ENCODE measurements around the gene YPEL3. TPM values are rescaled to one million over a fixed set of nuclear protein-coding genes. Genes with fewer than 3 reads are reported as not detected.

YPEL3 gene
- total RNA-seq, 1 experiment from 2014 or later: 52.7 TPM

GRCh38 chr16:30122604-30123160 lies 26.7 kb upstream of the YPEL3 start:
- ChIA-PET POLR2A (no interaction called here), CTCF (interaction anchor here (1.2 to 2.9 kb wide), 3 partner anchors 10 to 31 kb away, joined by 3 to 27 read pairs (median 8); partner anchors contain the start of gene TBX6)
- ATAC-seq (peak; percentile 58), DNase-seq (ENCODE audit: low spot score) (peak; percentile 57)
- no peak for TF ChIP-seq CBFB (CRISPR knock-in tag; IDR thresholded peaks at IDR 0.05; ENCODE audit: low read depth)
- no peak for TF ChIP-seq NR1H2 (CRISPR knock-in tag; IDR thresholded peaks at IDR 0.05)
- TF ChIP-seq FOXJ3 (CRISPR knock-in tag; IDR thresholded peaks at IDR 0.05; ENCODE audit: borderline replicate concordance): no peak
- no peak for TF ChIP-seq NR3C1 (CRISPR knock-in tag; conservative IDR thresholded peaks at IDR 0.05; ENCODE audit: low read depth)
- TF ChIP-seq ATF3 (CRISPR knock-in tag; conservative IDR thresholded peaks at IDR 0.05): no peak
- Mint-ChIP-seq H3K4me1 (peaks cover 5% of the 10 kb centered on the region), H3K9me3 (no peaks in the 10 kb centered on the region), H3K27ac (no peak overlapping the region), H3K36me3 (0 out of 2 replicates have a peak, but pooled peaks cover 3% of the 10 kb centered on the region), H3K4me3 (peak overlapping the region; percentile 81), H3K27me3 (ENCODE audit: low read depth) (peaks cover 24% of the 10 kb centered on the region)

GRCh38 chr16:30121741-30122571 lies 25.9 kb upstream of the YPEL3 start:
- TF ChIP-seq ZNF396 (CRISPR knock-in tag; IDR thresholded peaks at IDR 0.05; ENCODE audit: borderline replicate concordance): no peak
- no peak for TF ChIP-seq USF1 (CRISPR knock-in tag; IDR thresholded peaks at IDR 0.05)
- no peak for TF ChIP-seq FOXJ3 (CRISPR knock-in tag; IDR thresholded peaks at IDR 0.05; ENCODE audit: borderline replicate concordance)
- no peak for TF ChIP-seq NR2C2 (CRISPR knock-in tag; IDR thresholded peaks at IDR 0.05)
- TF ChIP-seq PRDM15 (CRISPR knock-in tag; IDR thresholded peaks at IDR 0.05): no peak
- no peak for TF ChIP-seq ARID4B (CRISPR knock-in tag; IDR thresholded peaks at IDR 0.05; ENCODE audit: borderline replicate concordance)
- no peak for TF ChIP-seq GABPB1 (CRISPR knock-in tag; IDR thresholded peaks at IDR 0.05)
- no peak for TF ChIP-seq RORB (CRISPR knock-in tag; IDR thresholded peaks at IDR 0.05)
- no peak for TF ChIP-seq NFATC4 (CRISPR knock-in tag; IDR thresholded peaks at IDR 0.05)
- no peak for TF ChIP-seq OVOL2 (CRISPR knock-in tag; IDR thresholded peaks at IDR 0.05; ENCODE audit: borderline replicate concordance)
- no peak for TF ChIP-seq ZNF121 (CRISPR knock-in tag; IDR thresholded peaks at IDR 0.05)
- no peak for TF ChIP-seq MAX (CRISPR knock-in tag; IDR thresholded peaks at IDR 0.05)
- no peak for TF ChIP-seq PRRX2 (CRISPR knock-in tag; IDR thresholded peaks at IDR 0.05)
- no peak for TF ChIP-seq ZNF138 (CRISPR knock-in tag; conservative IDR thresholded peaks at IDR 0.05)
- TF ChIP-seq SP1 (CRISPR knock-in tag; conservative IDR thresholded peaks at IDR 0.05): no peak
- peaks cover 5% of the 10 kb centered on the region for H3K4me1 Mint-ChIP-seq
- DNase-seq (ENCODE audit: low spot score) (no peak), ATAC-seq (no peak)
- ChIA-PET CTCF (interaction anchor here (1.2 to 2.9 kb wide), 3 partner anchors 10 to 30 kb away, joined by 3 to 27 read pairs (median 8); partner anchors contain the start of gene TBX6), POLR2A (no interaction called here)
- H3K9me3 Mint-ChIP-seq: no peaks in the 10 kb centered on the region
- H3K36me3 Mint-ChIP-seq: peaks cover 3% of the 10 kb centered on the region; the same call in 1 of the 2 replicates
- peak overlapping the region; percentile 82 for H3K27ac Mint-ChIP-seq
- H3K4me3 Mint-ChIP-seq: peak overlapping the region; percentile 81
- H3K27me3 Mint-ChIP-seq (ENCODE audit: low read depth): peaks cover 20% of the 10 kb centered on the region

All from WTC11 (cell line).